Fibroblast of mammary gland (primary cell): ENCODE results near the gene DLL3.
"Not testable (repeated sequence)": the region's sequence is repeated elsewhere in the genome, so short reads cannot be mapped to it uniquely, and the experiment has no call there.

Experiments used
- DNase-seq: peaks from one replicate; pipeline ENCODE4 v3.0.0-alpha.2; 2010; ENCODE audit warnings: low read depth
- H3K4me3 ChIP-seq: 2 replicates; pipeline ENCODE4 v1.5.1; 2011; ENCODE audit warnings: low read depth, mild to moderate bottlenecking, low read length, moderate library complexity; ENCODE audit not compliant: control insufficient read depth
- TF ChIP-seq, protein P1 (sequence below): conservative IDR thresholded peaks from 2 replicates; pipeline ENCODE4 v1.5.1; 2011; ENCODE audit warnings: low read depth, low read length, inconsistent platforms; ENCODE audit not compliant: control insufficient read depth, insufficient read depth

Gene DLL3, protein sequence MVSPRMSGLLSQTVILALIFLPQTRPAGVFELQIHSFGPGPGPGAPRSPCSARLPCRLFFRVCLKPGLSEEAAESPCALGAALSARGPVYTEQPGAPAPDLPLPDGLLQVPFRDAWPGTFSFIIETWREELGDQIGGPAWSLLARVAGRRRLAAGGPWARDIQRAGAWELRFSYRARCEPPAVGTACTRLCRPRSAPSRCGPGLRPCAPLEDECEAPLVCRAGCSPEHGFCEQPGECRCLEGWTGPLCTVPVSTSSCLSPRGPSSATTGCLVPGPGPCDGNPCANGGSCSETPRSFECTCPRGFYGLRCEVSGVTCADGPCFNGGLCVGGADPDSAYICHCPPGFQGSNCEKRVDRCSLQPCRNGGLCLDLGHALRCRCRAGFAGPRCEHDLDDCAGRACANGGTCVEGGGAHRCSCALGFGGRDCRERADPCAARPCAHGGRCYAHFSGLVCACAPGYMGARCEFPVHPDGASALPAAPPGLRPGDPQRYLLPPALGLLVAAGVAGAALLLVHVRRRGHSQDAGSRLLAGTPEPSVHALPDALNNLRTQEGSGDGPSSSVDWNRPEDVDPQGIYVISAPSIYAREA

DNA sequence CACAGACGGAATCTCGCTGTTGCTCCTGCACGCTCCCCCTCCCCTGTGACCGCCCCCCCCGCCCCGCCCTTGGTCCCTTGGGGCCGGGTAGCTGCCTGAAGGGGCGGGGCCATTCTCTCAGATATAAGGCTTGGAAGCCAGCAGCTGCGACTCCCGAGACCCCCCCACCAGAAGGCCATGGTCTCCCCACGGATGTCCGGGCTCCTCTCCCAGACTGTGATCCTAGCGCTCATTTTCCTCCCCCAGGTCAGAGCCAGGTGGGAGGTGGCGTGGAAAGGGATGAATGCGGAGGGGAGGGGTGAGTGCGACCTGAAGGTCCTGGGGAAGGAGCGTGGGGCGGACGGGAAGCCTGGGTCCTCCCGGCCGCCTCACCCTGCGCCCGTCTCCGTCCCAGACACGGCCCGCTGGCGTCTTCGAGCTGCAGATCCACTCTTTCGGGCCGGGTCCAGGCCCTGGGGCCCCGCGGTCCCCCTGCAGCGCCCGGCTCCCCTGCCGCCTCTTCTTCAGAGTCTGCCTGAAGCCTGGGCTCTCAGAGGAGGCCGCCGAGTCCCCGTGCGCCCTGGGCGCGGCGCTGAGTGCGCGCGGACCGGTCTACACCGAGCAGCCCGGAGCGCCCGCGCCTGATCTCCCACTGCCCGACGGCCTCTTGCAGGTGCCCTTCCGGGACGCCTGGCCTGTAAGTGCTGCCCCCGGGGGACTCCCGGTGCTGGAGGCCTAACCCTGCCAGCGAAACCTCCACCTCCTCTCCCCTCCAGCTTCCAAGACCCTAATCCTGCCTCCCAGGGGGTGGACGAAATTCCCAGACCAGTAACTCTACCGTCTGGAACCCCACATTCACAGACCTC, at the start of gene DLL3:
TSS of gene DLL3 (plus strand) at position 150 of the 845 bp plus-strand sequence. CDS start at position 178, 28 bp downstream.
- no peak for DNase-seq
- no peak within 1 kb of the TSS for H3K4me3 ChIP-seq
- TF ChIP-seq, protein P1, sequence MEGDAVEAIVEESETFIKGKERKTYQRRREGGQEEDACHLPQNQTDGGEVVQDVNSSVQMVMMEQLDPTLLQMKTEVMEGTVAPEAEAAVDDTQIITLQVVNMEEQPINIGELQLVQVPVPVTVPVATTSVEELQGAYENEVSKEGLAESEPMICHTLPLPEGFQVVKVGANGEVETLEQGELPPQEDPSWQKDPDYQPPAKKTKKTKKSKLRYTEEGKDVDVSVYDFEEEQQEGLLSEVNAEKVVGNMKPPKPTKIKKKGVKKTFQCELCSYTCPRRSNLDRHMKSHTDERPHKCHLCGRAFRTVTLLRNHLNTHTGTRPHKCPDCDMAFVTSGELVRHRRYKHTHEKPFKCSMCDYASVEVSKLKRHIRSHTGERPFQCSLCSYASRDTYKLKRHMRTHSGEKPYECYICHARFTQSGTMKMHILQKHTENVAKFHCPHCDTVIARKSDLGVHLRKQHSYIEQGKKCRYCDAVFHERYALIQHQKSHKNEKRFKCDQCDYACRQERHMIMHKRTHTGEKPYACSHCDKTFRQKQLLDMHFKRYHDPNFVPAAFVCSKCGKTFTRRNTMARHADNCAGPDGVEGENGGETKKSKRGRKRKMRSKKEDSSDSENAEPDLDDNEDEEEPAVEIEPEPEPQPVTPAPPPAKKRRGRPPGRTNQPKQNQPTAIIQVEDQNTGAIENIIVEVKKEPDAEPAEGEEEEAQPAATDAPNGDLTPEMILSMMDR: no peak

DNA sequence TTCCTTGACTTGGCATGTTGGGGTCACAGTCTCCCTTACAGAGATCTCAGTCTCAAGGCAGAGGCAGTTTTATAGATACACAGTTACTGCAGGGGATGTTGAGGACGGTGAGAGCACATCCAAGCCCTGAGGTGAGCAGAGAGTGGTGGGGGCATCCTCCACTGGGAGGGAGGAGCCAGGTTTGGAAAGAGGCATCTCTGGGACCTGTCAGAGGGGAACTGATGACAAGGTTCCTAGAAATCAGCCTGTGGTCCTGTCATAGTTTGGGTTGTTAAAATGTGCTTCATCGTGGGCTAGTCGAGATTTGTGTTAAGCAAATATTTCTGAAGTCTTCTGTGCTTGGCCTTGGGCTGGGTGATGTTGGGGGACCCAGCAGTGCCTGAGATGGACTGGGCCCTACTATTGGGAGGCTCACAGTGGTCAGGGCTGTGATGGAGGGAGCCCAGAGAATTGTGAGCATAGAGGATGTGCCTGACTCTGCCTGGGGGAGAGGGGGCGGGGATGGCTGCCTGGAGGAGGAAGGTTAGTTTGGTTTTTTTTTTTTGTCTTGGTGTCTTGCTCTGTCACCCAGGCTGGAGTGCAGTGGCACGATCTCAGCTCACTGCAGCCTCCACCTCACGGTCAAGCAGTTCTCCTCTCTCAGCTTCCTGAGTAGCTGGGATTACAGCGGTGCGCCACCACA, 49.5 kb upstream of the DLL3 start:
- DNase-seq: no peak
- TF ChIP-seq, protein P1: no peak

DNA sequence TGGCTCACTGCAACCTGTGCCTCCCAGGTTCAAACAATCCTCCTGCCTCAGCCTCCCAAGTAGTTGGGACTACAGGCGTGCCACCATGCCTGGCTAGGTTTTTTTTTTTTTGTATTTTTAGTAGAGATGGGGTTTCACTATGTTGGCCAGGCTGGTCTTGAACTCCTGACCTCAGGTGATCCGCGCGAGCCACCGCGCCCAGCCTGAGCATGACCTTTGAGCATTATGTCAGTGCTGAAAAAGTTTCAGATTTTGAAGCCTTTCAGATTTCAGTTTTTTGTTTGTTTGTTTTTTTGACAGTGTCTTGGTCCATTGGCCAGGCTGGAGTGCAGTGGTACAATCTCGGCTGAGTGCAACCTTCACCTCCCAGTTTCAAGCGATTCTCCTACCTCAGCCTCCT, 47.5 kb upstream of the DLL3 start:
- H3K4me3 ChIP-seq, DNase-seq: not testable (repeated sequence)

More for the DNA sequence above, 49.5 kb upstream of the DLL3 start:
- H3K4me3 ChIP-seq: no peak overlapping the region

DNA sequence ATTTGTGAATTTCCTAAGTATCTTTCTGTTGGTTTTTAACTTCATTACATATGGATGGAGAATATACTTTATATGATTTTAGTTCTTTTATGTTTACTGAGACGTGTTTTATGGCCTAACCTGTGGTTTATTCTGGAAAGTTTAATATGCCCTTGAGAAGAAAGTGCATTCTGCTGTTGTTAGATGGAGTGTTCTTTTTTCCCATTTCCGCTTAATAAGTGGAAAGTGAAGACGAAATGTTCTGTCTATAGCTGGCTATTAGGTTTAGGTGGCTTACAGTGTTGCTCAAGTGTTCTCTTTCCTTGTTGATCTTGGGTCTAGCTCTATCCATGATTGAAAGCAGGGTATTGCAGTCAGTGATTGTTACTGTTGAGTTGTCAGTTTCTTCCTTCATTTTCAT, 35.3 kb upstream of the DLL3 start:
- no peak overlapping the region for H3K4me3 ChIP-seq
- no peak for DNase-seq
- TF ChIP-seq, protein P1: no peak

DNA sequence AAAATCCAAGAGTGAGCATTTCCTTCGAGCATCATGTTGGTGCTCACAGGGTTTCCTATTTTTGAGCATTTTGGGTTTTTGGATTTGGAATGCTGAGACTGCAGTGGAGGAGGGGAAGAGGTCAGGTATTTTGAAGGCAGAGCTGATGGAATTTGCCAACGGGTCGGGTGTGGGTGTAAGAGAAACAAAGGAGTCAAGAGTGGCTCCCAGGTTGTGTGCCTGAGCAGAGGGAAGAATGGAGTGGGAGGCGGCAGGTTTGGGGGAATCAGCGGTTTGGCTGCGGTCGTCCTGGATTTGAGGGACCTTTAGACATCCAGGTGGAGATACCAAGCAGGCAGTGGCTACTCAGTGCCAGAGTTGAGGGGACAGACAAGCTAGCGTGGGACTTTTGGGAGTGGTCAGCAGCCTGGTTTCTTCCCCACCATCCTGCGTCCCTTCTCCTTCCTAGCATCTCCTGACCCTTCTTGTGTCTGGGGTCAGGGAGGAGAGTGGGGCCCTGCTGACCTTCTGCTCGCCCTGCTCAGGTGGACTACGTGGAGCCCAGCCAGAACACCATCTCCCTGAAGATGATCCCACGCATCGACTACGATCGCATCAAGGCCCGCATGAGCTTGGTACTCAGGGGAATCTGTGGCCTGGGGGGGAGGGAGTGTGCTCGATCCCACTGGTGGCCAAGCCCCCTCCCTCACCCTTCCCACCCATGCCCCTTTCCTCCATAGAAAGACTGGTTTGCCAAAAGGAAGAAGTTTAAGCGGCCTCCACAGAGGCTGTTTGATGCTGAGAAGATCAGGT, 32.6 kb upstream of the DLL3 start:
- H3K4me3 ChIP-seq: no peak overlapping the region
- no peak for DNase-seq
- TF ChIP-seq, protein P1: no peak

DNA sequence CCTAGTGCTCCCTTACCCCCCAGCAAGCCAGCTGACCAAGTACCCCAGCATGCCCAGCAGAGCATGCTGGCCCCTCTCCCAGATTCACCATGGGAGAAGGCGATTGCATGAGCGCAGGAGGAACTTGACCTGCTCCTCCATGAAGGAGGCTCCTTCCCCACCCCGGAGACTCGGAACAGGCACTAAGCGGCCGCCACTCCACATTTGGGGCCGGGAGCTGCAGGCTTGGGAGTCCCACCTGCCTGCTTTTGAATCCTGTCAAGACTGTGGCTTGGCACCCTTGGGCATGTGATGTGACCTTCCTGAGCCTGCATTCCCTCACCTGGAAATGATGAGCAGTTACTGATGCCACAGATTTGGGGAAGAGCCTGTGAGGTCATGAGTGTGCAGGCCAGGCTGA, 30.8 kb upstream of the DLL3 start:
- H3K4me3 ChIP-seq: no peak overlapping the region
- TF ChIP-seq, protein P1: no peak
- no peak for DNase-seq
